GM12892 (cell line): ENCODE results near the gene THY1.

ENCODE experiments used
- POLR2A ChIP-seq: IDR thresholded peaks from 2 replicates; pipeline ENCODE4 v1.6.1; 2011; ENCODE audit warnings: low read depth, low read length, control low read depth
- TAF1 ChIP-seq: IDR thresholded peaks from 2 replicates; pipeline ENCODE4 v1.6.1; 2011; ENCODE audit warnings: low read depth, mild to moderate bottlenecking, control low read depth, low read length, borderline replicate concordance

GRCh38 chr11:119461229-119461963 is 38.4 kb upstream of the THY1 start:
- TF ChIP-seq TAF1: no peak
- TF ChIP-seq POLR2A: no peak
